Ecto neural progenitor cell (in vitro differentiated cells): ENCODE results near the gene ABLIM1.

Experiments used
- DNase-seq: peaks from one replicate; pipeline ENCODE4 v3.0.0-alpha.2; 2018; ENCODE audit warnings: low spot score

Gene ABLIM1

GRCh38 chr10:114406455-114406854, 251.6 kb downstream of the ABLIM1 start:
- no peak for DNase-seq

- DNase-seq, result no peak
Observed at GRCh38 chr10:114405011-114405350, 253.1 kb downstream of the ABLIM1 start.

- peak; percentile 66 for DNase-seq
Observed at GRCh38 chr10:114404171-114405010, 253.7 kb downstream of the ABLIM1 start, which contains the start of gene AFAP1L2. TSS of gene AFAP1L2 (minus strand) at chr10:114404502. CDS start at chr10:114404455, 47 bp downstream.

GRCh38 chr10:114403541-114404161, 254.4 kb downstream of the ABLIM1 start:
- DNase-seq, result peak; percentile 76

GRCh38 chr10:114402871-114403540, 255.1 kb downstream of the ABLIM1 start:
- DNase-seq, result no peak

GRCh38 chr10:114402233-114402632, 255.8 kb downstream of the ABLIM1 start:
- no peak for DNase-seq

GRCh38 chr10:114401195-114401791, 256.8 kb downstream of the ABLIM1 start:
- no peak for DNase-seq

GRCh38 chr10:114400091-114400490, 258.0 kb downstream of the ABLIM1 start:
- no peak for DNase-seq

- DNase-seq, result no peak
Observed at GRCh38 chr10:114399576-114399975, 258.5 kb downstream of the ABLIM1 start.

- DNase-seq, result no peak
Observed at GRCh38 chr10:114398587-114399331, 259.3 kb downstream of the ABLIM1 start.

GRCh38 chr10:114397651-114398145, 260.4 kb downstream of the ABLIM1 start:
- DNase-seq, result no peak

- no peak for DNase-seq
Observed at GRCh38 chr10:114396464-114396863, 261.6 kb downstream of the ABLIM1 start.

- no peak for DNase-seq
Observed at GRCh38 chr10:114395366-114396022, 262.6 kb downstream of the ABLIM1 start.

- no peak for DNase-seq
Observed at GRCh38 chr10:114394531-114394930, 263.5 kb downstream of the ABLIM1 start.

- no peak for DNase-seq
Observed at GRCh38 chr10:114393886-114394285, 264.2 kb downstream of the ABLIM1 start.

GRCh38 chr10:114393482-114393881, 264.6 kb downstream of the ABLIM1 start:
- DNase-seq, result no peak

GRCh38 chr10:114392112-114392835, 265.8 kb downstream of the ABLIM1 start:
- no peak for DNase-seq

GRCh38 chr10:114391599-114391998, 266.5 kb downstream of the ABLIM1 start:
- no peak for DNase-seq

GRCh38 chr10:114389426-114389825, 268.6 kb downstream of the ABLIM1 start:
- DNase-seq, result no peak

GRCh38 chr10:114388275-114388674, 269.8 kb downstream of the ABLIM1 start:
- DNase-seq, result no peak
